ENCODE measurements around the gene SLC38A10. TPM values are rescaled to one million over a fixed set of nuclear protein-coding genes. Genes with fewer than 3 reads are reported as not detected.

The SLC38A10 gene
- total RNA-seq, 1 donor from 2014 or later, result 97.1 TPM

GRCh38 chr17:81298991-81299738 lies 4.1 kb upstream of the SLC38A10 start:
- intact Hi-C loops (cut with micrococcal nuclease), result loop anchor here (5.0 kb wide), 1 partner anchor 253 kb away; the partner anchor contains the start of gene FAAP100
- CTCF ChIA-PET, result no interaction called here
- TF ChIP-seq, protein P1, sequence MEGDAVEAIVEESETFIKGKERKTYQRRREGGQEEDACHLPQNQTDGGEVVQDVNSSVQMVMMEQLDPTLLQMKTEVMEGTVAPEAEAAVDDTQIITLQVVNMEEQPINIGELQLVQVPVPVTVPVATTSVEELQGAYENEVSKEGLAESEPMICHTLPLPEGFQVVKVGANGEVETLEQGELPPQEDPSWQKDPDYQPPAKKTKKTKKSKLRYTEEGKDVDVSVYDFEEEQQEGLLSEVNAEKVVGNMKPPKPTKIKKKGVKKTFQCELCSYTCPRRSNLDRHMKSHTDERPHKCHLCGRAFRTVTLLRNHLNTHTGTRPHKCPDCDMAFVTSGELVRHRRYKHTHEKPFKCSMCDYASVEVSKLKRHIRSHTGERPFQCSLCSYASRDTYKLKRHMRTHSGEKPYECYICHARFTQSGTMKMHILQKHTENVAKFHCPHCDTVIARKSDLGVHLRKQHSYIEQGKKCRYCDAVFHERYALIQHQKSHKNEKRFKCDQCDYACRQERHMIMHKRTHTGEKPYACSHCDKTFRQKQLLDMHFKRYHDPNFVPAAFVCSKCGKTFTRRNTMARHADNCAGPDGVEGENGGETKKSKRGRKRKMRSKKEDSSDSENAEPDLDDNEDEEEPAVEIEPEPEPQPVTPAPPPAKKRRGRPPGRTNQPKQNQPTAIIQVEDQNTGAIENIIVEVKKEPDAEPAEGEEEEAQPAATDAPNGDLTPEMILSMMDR (IDR thresholded peaks at IDR 0.05), result no peak
- Mint-ChIP-seq H3K27me3 (no peaks in the 10 kb centered on the region), H3K4me1 (peaks cover 16% of the 10 kb centered on the region), H3K27ac (no peak overlapping the region), H3K4me3 (no peak overlapping the region), H3K36me3 (ENCODE audit: low read depth) (peaks cover 5% of the 10 kb centered on the region), H3K9me3 (no peaks in the 10 kb centered on the region)
- ATAC-seq (ENCODE audit: low read depth), result no peak
- DNase-seq, result no peak
- POLR2A ChIA-PET, result interaction anchor here (0.6 kb wide), 1 partner anchor 219 kb away, joined by 3 read pairs; no protein-coding TSS in a partner anchor

- Mint-ChIP-seq H3K27ac (no peak overlapping the region), H3K27me3 (no peaks in the 10 kb centered on the region), H3K9me3 (no peaks in the 10 kb centered on the region), H3K4me3 (no peak overlapping the region), H3K4me1 (peaks cover 23% of the 10 kb centered on the region), H3K36me3 (ENCODE audit: low read depth) (peaks cover 7% of the 10 kb centered on the region)
- ChIA-PET CTCF (no interaction called here), POLR2A (interaction anchor here (0.6 kb wide), 1 partner anchor 220 kb away, joined by 3 read pairs; no protein-coding TSS in a partner anchor)
- DNase-seq, result no peak
- TF ChIP-seq, protein P1 (IDR thresholded peaks at IDR 0.05), result no peak
- intact Hi-C loops (cut with micrococcal nuclease), result loop anchor here (5.0 kb wide), 1 partner anchor 254 kb away; the partner anchor contains the start of gene FAAP100
- ATAC-seq (ENCODE audit: low read depth), result no peak
Observed at GRCh38 chr17:81298325-81298990, 3.4 kb upstream of the SLC38A10 start.

GRCh38 chr17:81295676-81296381 lies 722 bp upstream of the SLC38A10 start:
- TF ChIP-seq, protein P1 (IDR thresholded peaks at IDR 0.05), result no peak
- no peaks in the 10 kb centered on the region for H3K9me3 Mint-ChIP-seq
- H3K27me3 Mint-ChIP-seq, result no peaks in the 10 kb centered on the region
- H3K4me3 Mint-ChIP-seq, result peak overlapping the region; percentile 95
- peaks cover 9% of the 10 kb centered on the region for H3K36me3 Mint-ChIP-seq (ENCODE audit: low read depth)
- CTCF ChIA-PET, result interaction anchor here (0.5 to 1.5 kb wide), 3 partner anchors 42 to 222 kb away, joined by 3 to 4 read pairs (median 3); no protein-coding TSS in a partner anchor
- H3K27ac Mint-ChIP-seq, result peak overlapping the region; percentile 92
- no peak for DNase-seq
- H3K4me1 Mint-ChIP-seq, result peaks cover 39% of the 10 kb centered on the region
- POLR2A ChIA-PET, result interaction anchor here (0.6 to 2.1 kb wide), 18 partner anchors 10 to 566 kb away, joined by 3 to 24 read pairs (median 6); partner anchors contain the start of genes ACTG1, CEP131, FAAP100 and NDUFAF8
- peak; percentile 28 for ATAC-seq (ENCODE audit: low read depth)
- intact Hi-C loops (cut with micrococcal nuclease), result loop anchor here (1.0 to 5.0 kb wide), 5 partner anchors 43 to 256 kb away; partner anchors contain the start of gene FAAP100

DNA sequence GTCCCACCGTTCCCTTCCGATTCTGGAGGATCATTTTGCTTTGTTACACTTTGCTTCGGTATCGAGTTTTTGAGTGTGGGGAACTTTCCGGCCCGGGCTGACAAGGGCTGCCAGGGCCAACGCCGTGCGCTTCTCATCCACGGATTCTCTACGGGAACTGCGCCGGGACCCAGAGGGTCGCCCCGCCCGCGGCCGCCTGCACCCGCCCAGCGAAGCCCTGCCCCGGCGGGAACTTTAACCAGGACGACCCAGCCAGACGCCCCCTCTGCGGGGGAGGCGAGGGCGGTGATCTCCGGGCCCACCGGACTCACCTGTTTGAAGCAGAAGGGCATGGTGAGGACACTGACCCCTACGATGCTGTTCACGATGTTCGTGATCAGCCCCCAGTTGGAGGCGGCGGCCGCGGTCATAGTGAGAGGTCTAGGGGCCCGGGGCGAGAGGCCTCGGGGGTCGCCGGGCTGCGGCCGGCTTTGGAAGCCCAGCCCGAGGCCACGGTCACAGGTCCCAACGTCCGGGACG lies 536 bp downstream of the SLC38A10 start:
- Mint-ChIP-seq H3K4me1 (peaks cover 41% of the 10 kb centered on the region), H3K27ac (peak overlapping the region; percentile 72), H3K27me3 (no peaks in the 10 kb centered on the region), H3K36me3 (ENCODE audit: low read depth) (peaks cover 17% of the 10 kb centered on the region), H3K4me3 (peak overlapping the region; percentile 84), H3K9me3 (no peaks in the 10 kb centered on the region)
- ChIA-PET CTCF (interaction anchor here (1.1 to 1.5 kb wide), 3 partner anchors 41 to 224 kb away, joined by 3 to 4 read pairs (median 3); no protein-coding TSS in a partner anchor), POLR2A (interaction anchor here (0.6 to 2.1 kb wide), 16 partner anchors 9 to 1443 kb away, joined by 3 to 24 read pairs (median 6); partner anchors contain the start of genes ACTG1, CEP131, FAAP100 and NDUFAF8)
- TF ChIP-seq, protein P1 (IDR thresholded peaks at IDR 0.05), result no peak
- intact Hi-C loops (cut with micrococcal nuclease), result loop anchor here (1.0 to 5.0 kb wide), 6 partner anchors 42 to 308 kb away; partner anchors contain the start of gene FAAP100
- no peak for DNase-seq
- no peak for ATAC-seq (ENCODE audit: low read depth)

Data from activated B cell treated with CpG ODN at 0.5 μM for 24 hours (primary cell).